ENCODE measurements around the gene MYLK.
A peak's percentile ranks its signal among the peaks of the same experiment; 100 is the strongest.

The MYLK gene

DNA sequence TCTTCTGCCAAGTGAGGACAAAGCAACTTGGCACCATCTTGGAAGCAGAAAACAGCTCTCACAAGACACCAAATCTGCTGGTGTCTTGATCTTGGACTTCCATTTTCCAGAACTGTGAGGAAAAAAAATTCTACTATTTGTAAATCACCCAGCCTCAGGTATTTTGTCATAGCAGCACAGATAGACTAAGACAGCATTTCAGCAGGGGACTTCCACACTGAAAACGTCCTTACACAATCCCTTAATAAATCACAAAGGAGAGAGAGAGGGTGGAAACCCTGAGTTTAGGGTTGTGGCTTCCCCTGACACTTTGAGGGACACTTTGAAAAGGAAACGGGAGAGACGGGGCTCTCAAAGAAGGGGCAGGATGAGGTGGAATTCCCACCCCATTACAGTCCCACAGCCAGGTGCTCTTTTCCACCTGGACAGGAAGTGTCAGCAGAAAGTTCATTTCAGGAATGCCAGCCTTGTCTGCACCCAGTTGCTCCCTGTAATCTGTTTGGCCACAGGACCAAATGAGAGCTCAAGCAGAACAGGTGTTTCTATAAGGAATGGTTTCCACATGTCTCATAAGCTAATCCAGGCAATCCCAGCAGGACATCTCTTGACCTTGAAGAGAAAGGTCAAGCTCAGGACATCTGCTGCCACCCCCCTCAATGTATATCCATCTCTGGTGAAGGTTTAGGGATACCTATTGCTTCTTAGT is 51.3 kb downstream of the MYLK start:
- FAIRE-seq: peak; percentile 44
- no peak for DNase-seq (ENCODE audit: low spot score)

DNA sequence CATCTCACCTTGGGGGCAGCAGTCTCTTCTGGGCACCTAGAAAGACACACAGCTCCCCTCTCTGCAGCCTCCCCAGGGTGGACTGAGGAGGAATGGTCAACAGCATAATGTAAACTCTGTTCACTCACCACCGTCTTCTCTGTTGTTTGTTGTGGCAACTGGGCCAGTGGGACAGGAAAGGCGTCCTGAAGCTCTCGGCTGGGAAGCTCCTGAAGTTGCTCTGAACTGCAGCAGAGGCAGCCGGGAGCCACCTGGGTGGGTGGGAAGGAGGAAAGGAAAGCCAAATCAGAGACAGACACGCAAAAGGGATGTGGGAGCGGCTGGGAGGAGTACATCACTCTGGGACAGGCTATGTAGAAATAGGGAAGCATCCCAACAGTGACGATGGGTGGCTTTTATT is 52.7 kb downstream of the MYLK start:
- DNase-seq (ENCODE audit: low spot score) (no peak), FAIRE-seq (no peak)

DNA sequence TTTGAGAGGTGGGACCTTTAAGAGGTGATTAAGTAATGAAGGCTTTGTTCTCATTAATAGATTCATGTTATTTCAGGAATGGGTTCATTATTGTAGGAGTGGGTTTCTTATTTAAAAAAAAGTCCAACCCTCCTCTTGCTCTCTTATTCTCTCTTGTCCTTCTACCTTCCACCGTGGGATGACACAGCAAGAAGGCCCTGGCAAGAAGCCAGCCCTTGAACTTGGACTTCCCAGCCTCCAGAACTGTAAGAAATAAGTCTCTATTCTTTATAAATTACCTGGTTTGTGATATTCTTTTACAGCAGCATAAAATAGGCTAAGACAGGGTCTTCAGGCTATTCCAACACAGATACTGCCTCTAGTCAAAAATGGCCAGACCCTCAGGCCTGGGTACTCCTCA is 62.2 kb downstream of the MYLK start:
- no peak for FAIRE-seq
- no peak for DNase-seq (ENCODE audit: low spot score)

DNA sequence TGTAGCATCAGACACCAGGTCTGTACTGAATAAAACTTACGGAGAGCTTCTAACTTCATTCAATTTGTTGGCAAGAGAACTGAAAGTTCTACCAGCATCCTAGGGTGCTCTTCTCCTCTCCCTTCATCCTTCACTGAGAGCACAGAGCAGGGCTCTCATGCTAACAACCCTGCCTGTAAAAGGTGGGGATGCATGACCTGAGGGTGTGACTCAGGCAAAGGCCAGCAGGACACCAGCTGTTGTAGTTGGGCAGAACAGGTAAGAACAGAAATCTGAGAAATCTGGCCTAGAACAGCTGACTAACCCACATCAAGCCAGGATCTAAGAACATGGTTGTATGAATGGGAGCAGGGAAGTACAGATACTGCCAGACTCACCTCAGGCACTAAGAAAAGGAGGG is 64.2 kb downstream of the MYLK start:
- DNase-seq (ENCODE audit: low spot score): no peak

DNA sequence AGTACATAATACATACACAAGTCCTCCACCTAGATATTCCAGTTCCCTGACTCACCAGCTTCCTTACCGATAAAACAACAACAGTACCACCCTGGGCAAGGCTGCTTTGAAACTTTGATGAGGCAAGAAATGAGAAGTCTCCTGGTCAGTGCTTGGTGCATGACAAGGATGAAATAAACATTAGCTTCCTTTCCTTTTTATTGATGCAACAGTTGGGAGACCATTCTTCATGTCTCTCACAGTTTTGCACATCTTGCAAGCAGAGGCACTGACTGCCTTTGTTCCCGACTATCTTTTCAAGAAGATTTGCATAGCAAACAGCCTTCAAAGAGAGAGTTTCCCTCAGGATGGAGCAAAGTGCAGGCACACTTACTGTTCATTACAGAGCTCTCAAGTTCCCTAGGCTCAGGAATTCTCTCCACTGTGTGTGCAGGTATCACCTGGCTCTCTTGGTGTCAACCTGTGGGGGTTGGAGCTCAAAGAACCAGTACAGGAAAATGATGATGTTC is 65.2 kb downstream of the MYLK start:
- FAIRE-seq (no peak), DNase-seq (ENCODE audit: low spot score) (no peak)

More for the DNA sequence above, 64.2 kb downstream of the MYLK start:
- no peak for FAIRE-seq

DNA sequence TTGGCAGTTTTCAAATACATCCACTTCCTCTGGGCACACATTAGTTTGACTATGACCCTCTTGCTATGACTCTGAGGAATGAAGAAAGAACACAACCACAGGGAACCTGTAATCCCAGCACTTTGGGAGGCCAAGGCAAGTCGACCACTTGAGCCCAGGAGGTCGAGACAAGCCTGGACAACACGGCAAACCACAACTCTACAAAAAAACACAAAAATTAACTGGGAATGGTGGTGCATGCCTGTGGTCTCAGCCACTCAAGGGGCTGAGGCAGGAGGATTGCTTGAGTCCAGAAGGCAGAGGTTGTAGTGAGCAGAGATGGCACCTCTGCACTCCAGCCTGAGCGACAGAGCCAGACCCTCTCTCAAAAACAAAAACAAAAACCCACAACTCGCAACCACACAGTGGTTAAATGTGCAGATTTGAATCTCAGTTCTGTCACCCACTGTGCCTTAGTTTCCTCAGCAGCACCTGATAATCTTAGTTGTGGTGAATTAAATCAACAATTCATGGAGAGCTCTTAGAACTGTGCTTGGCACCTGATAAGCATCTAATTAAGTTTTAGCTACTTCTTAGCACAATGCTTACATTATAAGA is 65.7 kb downstream of the MYLK start:
- DNase-seq (ENCODE audit: low spot score) (no peak), FAIRE-seq (no peak)

DNA sequence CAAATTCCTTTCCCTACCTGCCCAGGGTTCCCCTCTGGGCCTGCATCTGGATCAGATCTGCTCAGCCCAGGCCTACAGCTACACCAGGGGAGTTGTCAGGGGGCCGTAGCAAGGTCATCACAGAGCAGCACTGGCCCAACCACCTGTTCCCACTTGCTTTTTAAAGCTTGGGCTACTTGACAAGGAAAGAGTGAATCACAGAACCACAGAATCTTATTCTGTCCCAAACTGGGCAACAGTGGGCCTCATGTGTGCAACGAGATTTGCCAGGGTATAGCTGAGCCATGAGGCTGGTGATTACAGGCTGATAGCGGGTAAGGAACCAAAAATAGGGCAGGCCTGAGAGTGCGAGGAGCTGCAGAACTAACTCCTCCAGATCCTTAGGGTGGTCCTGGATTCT is 66.7 kb downstream of the MYLK start:
- peak; percentile 77 for FAIRE-seq
- DNase-seq (ENCODE audit: low spot score): no peak

DNA sequence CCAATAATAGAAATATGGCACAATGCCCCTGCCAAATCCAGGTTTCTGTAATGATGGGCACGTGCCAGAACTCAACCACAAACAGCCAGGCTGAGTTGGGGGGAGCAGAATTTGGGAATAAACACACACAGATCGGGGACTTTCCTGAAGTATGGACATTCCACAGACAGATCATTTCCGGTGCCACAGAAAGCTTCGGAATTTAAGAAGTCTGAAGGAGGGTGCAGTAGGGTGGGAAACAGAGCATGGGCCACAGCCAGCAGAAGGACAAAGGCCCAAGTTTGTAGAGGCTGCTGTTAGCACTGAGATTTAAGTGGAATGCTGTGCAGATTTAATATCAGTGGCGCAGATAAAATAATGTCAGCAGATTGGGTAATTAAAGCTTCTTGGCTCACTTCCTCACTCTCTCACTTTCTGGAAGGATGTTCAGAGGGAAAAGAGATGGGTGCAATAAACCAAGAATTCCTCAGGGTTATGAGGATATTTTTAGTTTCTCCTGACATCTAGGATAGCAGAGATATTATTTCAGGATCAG is 67.4 kb downstream of the MYLK start:
- FAIRE-seq: no peak
- DNase-seq (ENCODE audit: low spot score): peak; percentile 76

DNA sequence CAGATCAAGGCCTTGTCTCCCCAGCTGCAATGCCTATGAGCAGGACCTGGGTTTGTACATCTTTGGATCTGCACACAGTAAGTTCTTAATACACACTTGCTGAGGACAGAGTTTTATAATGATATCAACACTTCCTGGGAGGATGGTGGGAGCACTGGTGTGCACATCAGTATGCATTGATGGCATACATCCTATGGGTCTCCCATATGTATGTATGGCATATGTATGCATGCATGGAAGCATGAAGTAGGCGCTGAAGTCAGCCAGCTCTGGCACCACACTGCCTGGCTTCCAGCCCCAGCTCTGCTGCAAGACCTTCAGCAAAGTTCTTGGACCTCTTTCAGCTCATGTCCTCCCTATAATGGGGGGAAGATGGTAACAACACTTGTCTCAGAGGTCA is 68.2 kb downstream of the MYLK start:
- DNase-seq (ENCODE audit: low spot score) (no peak), FAIRE-seq (no peak)

DNA sequence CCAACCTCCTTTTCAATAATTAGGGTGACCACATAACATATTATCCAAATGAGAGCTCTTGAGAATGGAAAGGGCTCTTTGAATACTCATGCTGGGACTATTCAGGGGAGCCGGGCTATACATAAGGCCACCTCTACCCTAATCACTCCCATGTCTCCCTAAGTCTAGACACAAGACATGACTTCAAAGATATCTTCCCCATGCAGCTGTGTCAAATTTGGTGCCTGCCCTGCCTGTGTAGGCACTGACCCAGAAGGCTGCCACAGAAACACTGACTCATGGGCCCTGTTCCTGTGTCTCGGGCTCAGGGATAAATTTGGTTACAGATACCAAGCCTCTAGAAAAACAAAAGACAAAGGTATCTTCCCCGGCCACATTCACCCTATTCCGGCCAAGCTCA is 70.3 kb downstream of the MYLK start:
- FAIRE-seq: no peak
- no peak for DNase-seq (ENCODE audit: low spot score)

DNA sequence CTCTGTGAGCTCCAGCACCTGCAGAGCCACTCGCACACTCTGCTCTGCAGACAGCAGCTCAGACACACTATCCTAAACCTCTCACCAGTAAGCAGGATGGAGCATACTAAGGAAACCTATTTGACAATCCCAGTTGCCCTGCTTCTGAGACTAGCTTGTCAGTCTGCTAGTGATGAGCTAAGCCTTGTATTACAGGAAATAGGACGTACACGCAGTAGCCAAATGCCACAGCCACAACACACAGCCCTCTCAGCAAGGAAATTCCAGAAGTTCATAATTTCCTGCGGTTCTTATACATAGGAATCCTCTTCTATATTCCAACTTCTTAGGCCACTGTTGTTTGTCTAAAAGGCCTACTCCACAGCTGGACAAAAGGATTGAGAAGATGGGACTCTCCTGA is 74.5 kb downstream of the MYLK start:
- FAIRE-seq (no peak), DNase-seq (ENCODE audit: low spot score) (no peak)

DNA sequence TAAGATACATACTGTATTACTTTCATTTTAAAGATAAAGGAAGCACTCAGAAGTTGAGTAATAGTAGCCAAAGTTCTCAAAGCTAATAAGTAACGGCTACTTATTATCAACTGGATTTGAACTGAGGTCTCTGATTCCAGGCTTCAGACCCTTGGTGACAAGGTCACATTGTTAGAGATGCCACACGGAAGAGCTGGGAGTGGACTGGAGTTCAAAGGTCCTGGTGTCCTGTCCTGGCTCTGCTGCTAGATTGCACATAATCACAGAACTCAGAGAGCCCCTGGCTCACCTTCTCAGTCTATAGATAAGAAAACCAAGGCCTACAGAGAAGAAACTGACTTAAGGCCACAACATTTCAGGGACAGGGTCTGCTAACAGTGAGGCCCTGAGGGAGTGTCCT is 75.3 kb downstream of the MYLK start:
- FAIRE-seq: no peak
- DNase-seq (ENCODE audit: low spot score): no peak

DNA sequence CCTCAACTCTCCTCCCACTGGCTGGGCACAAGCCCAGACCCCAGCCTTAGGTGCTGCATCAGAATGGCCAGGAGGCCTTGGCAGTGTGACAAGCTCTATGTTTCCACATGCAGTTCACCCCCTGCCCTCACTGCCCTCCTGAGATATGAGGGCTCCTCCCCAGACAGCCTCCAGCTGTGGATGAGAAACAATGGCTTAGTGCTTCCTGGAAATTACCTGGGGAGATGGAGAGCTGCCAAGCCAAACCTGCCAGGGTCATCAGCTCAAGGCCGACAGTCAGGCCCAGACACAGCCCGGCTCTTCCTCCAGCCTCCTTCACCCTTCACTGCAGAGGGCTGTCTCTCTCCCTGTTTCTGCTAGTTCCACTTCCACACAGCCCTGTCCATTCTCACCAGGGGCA is 76.3 kb downstream of the MYLK start:
- FAIRE-seq: no peak
- no peak for DNase-seq (ENCODE audit: low spot score)

DNA sequence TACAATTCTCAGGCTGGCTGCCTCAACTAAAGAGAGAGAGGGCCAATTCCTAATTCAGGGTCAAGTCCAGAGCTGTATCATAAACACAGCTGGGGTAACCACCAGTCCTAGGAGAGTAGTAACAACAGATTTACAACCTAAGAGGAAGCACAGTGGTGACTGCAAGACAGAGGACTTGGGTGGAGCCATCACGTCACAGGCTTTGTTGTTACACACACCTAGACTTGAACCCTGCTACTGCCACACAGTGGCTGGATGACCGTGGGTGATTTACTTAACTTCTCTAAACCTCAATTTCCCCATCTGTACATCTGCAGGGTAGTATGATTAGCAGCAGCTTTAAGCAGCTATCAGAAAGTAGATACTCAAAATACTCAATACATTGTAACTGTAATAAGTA is 78.6 kb downstream of the MYLK start:
- FAIRE-seq: no peak
- DNase-seq (ENCODE audit: low spot score): no peak

DNA sequence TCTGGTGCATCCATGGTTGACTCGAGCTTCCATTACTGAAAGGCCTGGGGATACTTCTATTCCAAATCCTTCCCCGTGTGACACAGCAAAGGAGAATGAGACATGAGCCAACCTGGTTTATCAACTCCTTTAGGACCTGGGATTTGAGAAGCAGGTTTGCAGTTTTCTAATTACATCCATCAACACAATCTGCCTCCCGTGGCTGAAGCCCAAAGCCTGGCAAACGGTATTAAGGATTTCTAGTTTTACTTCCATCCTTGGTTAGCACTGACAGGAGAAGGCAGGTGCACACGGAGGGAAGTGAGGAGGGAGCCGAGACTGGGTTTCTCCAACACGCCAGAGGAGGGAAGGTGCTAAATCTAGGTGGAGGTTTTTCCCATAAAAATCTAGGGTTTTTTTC is 79.0 kb downstream of the MYLK start:
- FAIRE-seq (no peak), DNase-seq (ENCODE audit: low spot score) (no peak)

DNA sequence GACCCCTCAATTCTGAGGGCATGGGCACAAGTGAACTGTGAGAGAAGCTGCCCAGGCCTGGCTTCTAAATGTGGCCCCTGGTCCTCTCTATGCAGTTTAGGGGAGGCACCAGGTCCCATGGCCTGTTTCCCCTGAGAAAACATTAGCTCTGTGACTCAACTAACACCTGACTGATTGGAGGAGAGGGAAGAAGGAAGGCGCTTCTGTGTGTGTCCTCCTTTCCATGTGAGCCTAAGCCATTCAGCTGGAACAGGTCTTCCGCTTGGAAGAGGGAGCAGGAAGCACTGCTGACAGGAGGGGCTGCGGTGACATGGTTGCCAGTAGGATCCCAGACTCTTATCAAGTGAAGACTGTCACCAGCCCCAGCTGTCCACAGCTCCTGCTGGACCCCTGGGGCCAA is 79.5 kb downstream of the MYLK start:
- no peak for DNase-seq (ENCODE audit: low spot score)
- FAIRE-seq: no peak

DNA sequence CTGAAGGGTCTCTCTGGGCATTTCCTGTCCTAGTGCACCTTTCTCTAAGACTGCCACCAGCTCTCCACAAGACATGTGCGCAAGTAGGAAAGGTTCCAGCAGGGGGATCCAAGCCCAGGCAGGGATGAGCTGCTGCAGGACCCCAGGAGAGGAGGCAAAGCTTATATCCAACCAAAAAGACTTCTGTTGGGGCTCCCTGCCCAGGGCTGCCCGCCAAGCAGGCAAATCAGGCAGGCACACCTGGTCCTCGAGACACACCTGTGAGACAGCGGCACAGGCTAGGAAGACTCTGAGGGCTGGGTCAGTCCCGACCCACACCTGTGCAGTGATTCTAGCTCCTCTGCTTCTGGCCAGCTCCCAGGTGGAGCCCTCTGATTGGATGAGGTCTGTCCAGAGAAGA is 80.6 kb downstream of the MYLK start:
- FAIRE-seq (no peak), DNase-seq (ENCODE audit: low spot score) (no peak)

DNA sequence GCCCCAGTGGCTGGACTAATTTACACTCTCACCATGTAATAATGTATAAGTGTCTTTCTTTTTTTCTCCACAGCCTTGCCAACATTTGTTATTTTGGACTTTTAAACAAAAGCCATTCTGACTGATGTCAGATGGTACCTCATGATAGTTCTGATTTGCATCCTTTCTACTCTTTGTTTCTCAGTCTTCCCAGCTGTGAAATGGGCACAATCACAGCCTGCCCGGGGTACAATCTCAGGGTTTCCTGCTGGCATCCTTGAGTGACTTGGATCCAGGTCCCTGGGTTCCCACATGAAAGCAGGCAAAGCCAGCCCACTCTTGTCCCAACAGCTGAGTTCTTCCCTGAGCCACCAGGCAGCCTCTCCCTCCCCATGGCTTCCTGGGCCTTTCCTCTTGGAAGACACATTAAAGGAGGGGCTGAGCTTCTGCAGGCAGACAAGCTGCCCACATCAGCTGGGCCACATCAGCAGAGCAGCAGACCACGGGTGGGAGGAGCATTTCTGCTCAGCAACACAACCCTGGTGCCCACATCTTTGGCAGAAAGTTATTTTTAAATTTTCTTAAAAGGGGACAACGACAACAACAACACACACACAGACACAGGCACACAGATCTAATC is 82.0 kb downstream of the MYLK start:
- DNase-seq (ENCODE audit: low spot score) (no peak), FAIRE-seq (no peak)

DNA sequence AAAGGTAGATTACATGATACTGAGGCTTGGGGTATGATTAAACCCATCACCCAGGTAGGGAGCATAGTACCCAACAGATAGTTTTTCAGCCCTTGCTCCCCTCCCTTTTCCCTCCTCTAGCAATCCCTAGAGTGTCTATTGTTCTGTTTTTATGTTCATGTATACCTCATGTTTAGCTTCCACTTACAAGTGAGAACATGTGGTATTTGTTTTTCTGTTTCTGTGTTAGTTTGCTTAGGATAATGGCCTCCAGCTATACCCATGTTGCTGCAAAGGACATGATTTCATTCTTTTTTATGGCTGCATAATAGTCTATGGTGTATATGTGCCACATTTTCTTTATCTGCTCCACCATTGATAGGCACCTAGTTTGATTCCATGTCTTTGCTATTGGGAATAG is 82.7 kb downstream of the MYLK start:
- DNase-seq (ENCODE audit: low spot score) (no peak), FAIRE-seq (peak; percentile 74)

DNA sequence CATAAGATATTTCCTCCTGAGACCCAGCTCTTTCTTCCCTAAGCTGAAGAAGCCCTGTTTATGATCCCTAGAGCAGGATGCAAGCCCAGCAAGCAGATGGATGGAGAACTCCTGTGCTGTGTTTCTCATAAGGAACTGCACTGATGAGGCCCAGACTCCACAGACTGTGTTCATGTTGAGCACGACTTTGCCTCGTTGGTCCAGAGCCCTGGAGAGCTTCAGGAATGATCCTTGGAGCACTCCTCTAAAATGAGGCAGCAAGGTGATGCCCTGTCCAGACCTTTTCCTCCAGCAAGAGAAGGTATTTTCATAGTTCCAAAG is 83.8 kb downstream of the MYLK start:
- DNase-seq (ENCODE audit: low spot score) (no peak), FAIRE-seq (no peak)

DNA sequence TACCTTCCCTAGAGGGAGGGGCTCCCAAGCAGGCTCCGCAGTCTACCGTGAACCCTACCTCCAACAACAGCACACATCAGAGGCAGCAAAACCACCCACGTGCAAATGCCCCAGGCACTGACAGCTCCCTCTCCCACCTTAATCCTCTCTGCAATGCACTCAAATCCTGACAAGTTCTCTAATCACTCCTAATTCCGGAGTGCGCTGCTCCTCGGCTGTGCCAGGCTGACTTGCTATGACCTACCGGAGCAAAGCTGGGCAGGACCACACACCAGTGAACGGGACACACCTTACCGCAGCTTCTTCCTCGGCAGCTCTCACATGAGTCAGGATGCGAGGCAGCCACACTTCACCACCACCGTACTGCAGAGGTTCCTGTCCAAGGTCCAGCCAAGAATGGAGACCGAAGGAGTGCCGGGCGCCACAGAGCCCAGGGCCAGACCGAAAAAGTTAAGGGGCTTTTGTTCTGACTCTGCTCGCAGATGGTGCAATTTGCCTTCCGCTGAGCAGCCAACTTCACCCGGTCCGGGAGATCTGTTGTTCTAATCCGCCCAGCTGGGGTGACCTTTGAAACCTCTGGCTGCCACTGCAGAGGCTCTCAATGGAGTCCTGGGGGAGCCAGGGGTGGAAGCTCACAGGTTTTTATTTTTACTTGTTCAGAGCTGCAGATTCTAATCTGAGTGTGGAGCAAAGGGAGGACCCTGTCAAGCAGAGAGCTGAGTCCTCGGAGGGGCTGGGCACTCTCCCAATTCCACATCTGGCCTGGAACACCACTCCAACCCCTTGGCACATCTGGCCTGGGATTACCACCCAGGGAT is 84.4 kb downstream of the MYLK start:
- peak; percentile 80 for FAIRE-seq

DNA sequence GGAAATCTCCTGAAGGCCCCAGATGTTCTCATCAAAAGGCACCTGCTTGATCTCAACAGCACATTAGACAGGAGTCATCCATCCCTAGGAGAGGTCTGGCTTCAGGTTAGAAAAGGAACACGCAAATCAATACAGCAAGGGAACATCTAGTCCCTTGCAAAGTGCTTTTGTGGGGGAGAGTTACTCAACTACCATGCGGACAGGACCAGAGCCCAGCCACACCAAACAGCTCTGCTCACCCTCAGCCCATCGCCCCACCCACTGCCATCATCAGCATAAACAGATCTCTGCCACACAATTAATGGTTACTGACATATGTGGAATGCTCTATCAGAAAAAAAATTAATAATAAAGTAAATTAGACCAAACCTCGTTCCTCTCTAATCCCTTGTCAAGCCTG is 85.6 kb downstream of the MYLK start:
- FAIRE-seq: peak; percentile 92
- no peak for DNase-seq (ENCODE audit: low spot score)

More for the DNA sequence above, 84.4 kb downstream of the MYLK start:
- DNase-seq (ENCODE audit: low spot score): peak; percentile 58
